GM06990 (cell line): Measurements from ENCODE around the gene SF3A2.

Experiments used
- DNase-seq: peaks from one replicate; pipeline ENCODE4 v3.0.0-alpha.2; 2011; ENCODE audit not compliant: insufficient read length; ENCODE audit errors: extremely low read depth
- H3K27me3 ChIP-seq: replicated peaks from 2 replicates; pipeline ENCODE4 v1.6.0; 2011; ENCODE audit warnings: low read length; ENCODE audit not compliant: control insufficient read depth, insufficient read depth
- H3K36me3 ChIP-seq: 2 replicates; pipeline ENCODE4 v1.5.1; 2011; ENCODE audit warnings: low read length; ENCODE audit not compliant: control insufficient read depth, insufficient read depth
- H3K4me3 ChIP-seq: replicated peaks from 2 replicates; pipeline ENCODE4 v1.5.1; 2011; ENCODE audit warnings: low read depth, mild to moderate bottlenecking, control low read depth, low read length
- TF ChIP-seq, protein P1 (sequence below): IDR thresholded peaks from 2 replicates; pipeline ENCODE4 v1.5.1; 2011; ENCODE audit warnings: low read length, control low read depth, mild to moderate bottlenecking, inconsistent platforms; ENCODE audit not compliant: insufficient read depth, poor library complexity, severe bottlenecking

The SF3A2 gene

DNA sequence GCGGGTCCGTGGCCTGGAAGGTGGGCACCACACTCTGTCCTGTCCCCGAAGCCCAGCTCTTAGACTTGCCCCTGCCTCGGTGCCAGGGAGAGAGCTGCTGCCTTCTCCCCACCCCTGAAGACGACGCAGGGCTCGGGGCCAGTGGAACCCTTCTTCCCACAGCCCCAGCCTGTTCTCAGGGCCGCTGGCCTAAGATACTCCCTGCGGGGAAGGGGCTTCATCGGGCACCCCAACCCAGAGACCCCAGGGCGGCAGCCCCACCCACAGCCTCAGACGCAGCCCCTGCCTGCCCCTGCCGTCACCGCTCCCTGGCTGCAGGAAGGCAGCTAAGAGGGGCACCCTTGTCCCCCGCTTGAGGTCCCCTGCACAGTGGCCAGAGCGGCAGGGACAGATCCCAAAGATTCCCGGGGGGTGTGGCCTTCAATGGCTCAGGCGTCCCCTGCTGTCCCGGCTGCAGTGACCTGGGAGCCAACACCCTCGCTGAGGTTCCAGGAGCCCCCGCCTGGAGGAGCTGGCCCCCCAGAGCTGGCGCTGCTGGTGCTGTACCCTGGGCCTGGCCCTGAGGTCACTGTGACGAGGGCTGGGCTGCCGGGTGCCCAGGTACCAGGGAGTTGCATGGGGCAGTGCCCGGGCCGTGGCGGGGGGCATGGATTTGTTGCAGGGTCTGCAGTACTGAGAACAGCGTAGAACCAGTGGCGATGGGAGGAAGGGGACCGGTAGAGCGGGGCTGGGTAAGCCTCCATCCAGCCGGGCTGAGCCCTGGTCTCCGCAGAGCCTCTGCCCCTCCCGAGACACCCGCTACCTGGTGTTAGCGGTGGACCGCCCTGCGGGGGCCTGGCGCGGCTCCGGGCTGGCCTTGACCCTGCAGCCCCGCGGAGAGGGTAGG, 13.5 kb downstream of the SF3A2 start:
- no peak for DNase-seq
- peaks cover 23% of the 10 kb centered on the region for H3K36me3 ChIP-seq
- H3K4me3 ChIP-seq: no peak overlapping the region
- TF ChIP-seq, protein P1, sequence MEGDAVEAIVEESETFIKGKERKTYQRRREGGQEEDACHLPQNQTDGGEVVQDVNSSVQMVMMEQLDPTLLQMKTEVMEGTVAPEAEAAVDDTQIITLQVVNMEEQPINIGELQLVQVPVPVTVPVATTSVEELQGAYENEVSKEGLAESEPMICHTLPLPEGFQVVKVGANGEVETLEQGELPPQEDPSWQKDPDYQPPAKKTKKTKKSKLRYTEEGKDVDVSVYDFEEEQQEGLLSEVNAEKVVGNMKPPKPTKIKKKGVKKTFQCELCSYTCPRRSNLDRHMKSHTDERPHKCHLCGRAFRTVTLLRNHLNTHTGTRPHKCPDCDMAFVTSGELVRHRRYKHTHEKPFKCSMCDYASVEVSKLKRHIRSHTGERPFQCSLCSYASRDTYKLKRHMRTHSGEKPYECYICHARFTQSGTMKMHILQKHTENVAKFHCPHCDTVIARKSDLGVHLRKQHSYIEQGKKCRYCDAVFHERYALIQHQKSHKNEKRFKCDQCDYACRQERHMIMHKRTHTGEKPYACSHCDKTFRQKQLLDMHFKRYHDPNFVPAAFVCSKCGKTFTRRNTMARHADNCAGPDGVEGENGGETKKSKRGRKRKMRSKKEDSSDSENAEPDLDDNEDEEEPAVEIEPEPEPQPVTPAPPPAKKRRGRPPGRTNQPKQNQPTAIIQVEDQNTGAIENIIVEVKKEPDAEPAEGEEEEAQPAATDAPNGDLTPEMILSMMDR: no peak
- H3K27me3 ChIP-seq: no peaks in the 10 kb centered on the region; the same call in 1 of the 2 replicates

- peaks cover 17% of the 10 kb centered on the region for H3K36me3 ChIP-seq
- TF ChIP-seq, protein P1: no peak
- H3K4me3 ChIP-seq: no peak overlapping the region
- H3K27me3 ChIP-seq: no peaks in the 10 kb centered on the region; the same call in 1 of the 2 replicates
- DNase-seq: no peak
Observed at GRCh38 chr19:2250766-2251105, 14.1 kb downstream of the SF3A2 start.

GRCh38 chr19:2251106-2252054, 14.8 kb downstream of the SF3A2 start:
- Histone ChIP-seq H3K4me3 (no peak overlapping the region), H3K36me3 (peaks cover 11% of the 10 kb centered on the region), H3K27me3 (no peaks in the 10 kb centered on the region; the same call in 1 of the 2 replicates)
- TF ChIP-seq, protein P1: no peak
- DNase-seq: no peak

DNA sequence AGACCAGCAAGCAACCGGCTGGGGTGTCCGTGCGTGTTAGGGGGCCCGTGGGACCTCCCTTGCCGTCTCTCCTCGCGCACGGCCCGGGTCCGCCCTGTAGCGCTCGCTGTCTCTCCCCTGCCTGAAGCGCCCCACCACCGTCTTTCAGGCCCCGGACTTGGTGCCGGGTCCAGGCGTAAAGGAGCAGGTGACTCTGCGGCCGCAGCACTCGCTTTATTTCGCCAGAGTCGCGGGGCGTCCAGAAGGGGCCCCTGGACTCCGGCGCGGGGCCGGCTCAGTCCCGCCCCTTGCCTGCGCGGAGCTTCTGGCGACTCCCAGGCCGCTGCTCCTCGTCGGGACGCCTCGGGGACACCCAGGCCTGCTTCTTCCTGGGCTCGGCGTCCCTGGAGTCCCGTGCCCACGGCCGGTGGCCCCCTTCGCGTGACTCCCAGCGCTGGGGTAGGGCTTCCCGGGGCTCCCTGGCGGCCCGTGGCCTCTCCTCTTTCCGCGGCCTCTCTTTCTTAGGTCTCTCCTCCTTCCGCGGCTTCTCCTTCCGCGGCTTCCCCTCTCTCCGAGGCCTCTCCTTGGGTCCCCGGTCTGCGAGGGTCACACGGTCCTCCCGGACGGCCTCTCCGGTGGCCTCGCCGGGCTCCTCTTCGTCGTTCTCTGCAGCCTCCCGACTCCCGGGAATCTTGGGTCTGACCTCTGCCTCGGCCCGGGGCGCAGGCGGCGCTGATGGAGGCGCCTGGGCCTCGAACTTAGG, 15.6 kb downstream of the SF3A2 start:
- TF ChIP-seq, protein P1: no peak
- DNase-seq: no peak
- Histone ChIP-seq H3K4me3 (no peak overlapping the region), H3K27me3 (no peaks in the 10 kb centered on the region; the same call in 1 of the 2 replicates), H3K36me3 (peaks cover 6% of the 10 kb centered on the region)

- TF ChIP-seq, protein P1: no peak
- peaks cover 3% of the 10 kb centered on the region; the same call in 1 of the 2 replicates for H3K36me3 ChIP-seq
- DNase-seq: no peak
- no peak overlapping the region for H3K4me3 ChIP-seq
- no peaks in the 10 kb centered on the region; the same call in 1 of the 2 replicates for H3K27me3 ChIP-seq
Observed at GRCh38 chr19:2252797-2253105, 16.1 kb downstream of the SF3A2 start.
